BJ (cell line): ENCODE measurements around the gene DLG5. TPM values are rescaled to one million over a fixed set of nuclear protein-coding genes. Genes with fewer than 3 reads are reported as not detected.

Source experiments
- CTCF ChIA-PET: fragments of 350-600 bp; formaldehyde crosslinking; extraction: SDS; loops from one replicate; lab custom pipeline; 2021; ENCODE audit warnings: antibody characterized with exemption, inconsistent platforms; lab: Yijun Ruan, JAX
- POLR2A ChIA-PET: fragments of 300-600 bp; sonication (Branson Sonifier 250); formaldehyde crosslinking; extraction: SDS; loops from one replicate; lab custom pipeline; 2021; ENCODE audit warnings: antibody characterized with exemption; lab: Charles Lee
- DNase-seq: peaks from one replicate; pipeline ENCODE4 v3.0.0-alpha.2; 2011; ENCODE audit warnings: low read depth
- H3K27me3 ChIP-seq: 2 replicates; pipeline ENCODE4 v1.6.0; 2011; ENCODE audit warnings: low read length; ENCODE audit not compliant: control insufficient read depth, insufficient read depth
- H3K36me3 ChIP-seq: 2 replicates; pipeline ENCODE4 v1.5.1; 2011; ENCODE audit warnings: low read length; ENCODE audit not compliant: control insufficient read depth, insufficient read depth
- H3K4me3 ChIP-seq: 2 replicates; pipeline ENCODE4 v1.5.1; 2011; ENCODE audit warnings: low read depth, mild to moderate bottlenecking, control low read depth, low read length
- CTCF ChIP-seq: IDR thresholded peaks from 2 replicates; pipeline ENCODE4 v1.5.1; 2011; ENCODE audit warnings: low read depth, mild to moderate bottlenecking, control low read depth, inconsistent platforms, low read length, moderate library complexity; ENCODE audit not compliant: insufficient read depth
- polyA plus RNA-seq: library from polyadenylated mRNA; depleted of rRNA; stranded (reverse); fragments of >200 nt; gene quantifications from 2 replicates; pipeline ENCODE4 v1.2.3, GENCODE V29; 2011; rRNA removed
- small RNA-seq: library from RNA; depleted of rRNA; stranded (forward); fragments of <200 nt; gene quantifications from one replicate; pipeline ENCODE3, GENCODE V24; 2012; ENCODE audit warnings: low replicate concordance, low read depth; ENCODE audit not compliant: insufficient read length

DLG5 gene
- polyA plus RNA-seq, 1 experiment: 21.9 TPM

- Histone ChIP-seq H3K27me3 (no peaks in the 10 kb centered on the region), H3K4me3 (no peak overlapping the region), H3K36me3 (no peaks in the 10 kb centered on the region)
- ChIA-PET CTCF (interaction anchor here (0.6 to 2.2 kb wide), 5 partner anchors 15 to 1085 kb away, joined by 3 to 12 read pairs (median 4); no protein-coding TSS in a partner anchor), POLR2A (no interaction called here)
- DNase-seq: no peak
- TF ChIP-seq CTCF: no peak
These were observed 184.4 kb downstream of the DLG5 start for GRCh38 chr10:77742172-77742571.

- ChIA-PET POLR2A (no interaction called here), CTCF (interaction anchor here (0.6 to 2.2 kb wide), 5 partner anchors 15 to 1086 kb away, joined by 3 to 12 read pairs (median 4); no protein-coding TSS in a partner anchor)
- no peak for DNase-seq
- H3K36me3 ChIP-seq: no peaks in the 10 kb centered on the region
- no peaks in the 10 kb centered on the region for H3K27me3 ChIP-seq
- TF ChIP-seq CTCF: no peak
- no peak overlapping the region for H3K4me3 ChIP-seq
These were observed 184.8 kb downstream of the DLG5 start for GRCh38 chr10:77741746-77742145.

Small RNA genes lying within 50 kb of the gene (small RNA-seq; reads per million reads assigned to genes)
- not detected for gene RF00017
- not detected for gene RN7SL284P
- not detected for gene RNU6-1266P

Other genes with a start within 250 kb of the DLG5 start
- gene POLR3A, start 102.8 kb upstream of the DLG5 start, polyA plus RNA-seq: 12.1 and 12.7 TPM in 2 replicates
- gene RPS24, start 107.1 kb upstream of the DLG5 start, polyA plus RNA-seq: 967 and 3,268 TPM in 2 replicates